Nephron (organoid): ENCODE results near the gene ARL15.

Source experiments
- H3K27ac Mint-ChIP-seq, 3 experiments: 2 replicates each; pipeline ENCODE4 v1.8.0; 2020; ENCODE audit warnings: mixed read lengths in 3 of 3, mild to moderate bottlenecking in 2 of 3, moderate library complexity in 1 of 3
- H3K27me3 Mint-ChIP-seq: 2 replicates; pipeline ENCODE4 v1.8.0; 2021; ENCODE audit warnings: low read depth, mild to moderate bottlenecking, moderate library complexity, mixed read lengths
- H3K36me3 Mint-ChIP-seq: 2 replicates; pipeline ENCODE4 v1.8.0; 2020; ENCODE audit warnings: low read depth, mixed read lengths
- H3K4me1 Mint-ChIP-seq: 2 replicates; pipeline ENCODE4 v1.8.0; 2020; ENCODE audit warnings: mixed read lengths
- H3K4me3 Mint-ChIP-seq, 3 experiments: 2 replicates each; pipeline ENCODE4 v1.8.0; 2020; ENCODE audit warnings: mild to moderate bottlenecking in 3 of 3, mixed read lengths in 3 of 3, moderate library complexity in 2 of 3
- H3K9me3 Mint-ChIP-seq: 2 replicates; pipeline ENCODE4 v1.8.0; 2020; ENCODE audit warnings: mixed read lengths
- CTCF ChIP-seq, 3 experiments: fragments of 200-600 bp; sonication (generic); IDR thresholded peaks; one replicate each; pipeline ENCODE4 v1.5.0; 2021; ENCODE audit warnings: antibody characterized with exemption in 3 of 3; ENCODE audit not compliant: unreplicated experiment in 3 of 3

The ARL15 gene

GRCh38 chr5:54305737-54306136 lies 4.6 kb downstream of the ARL15 start:
- Mint-ChIP-seq H3K9me3 (no peaks in the 10 kb centered on the region), H3K27me3 (peaks cover 11% of the 10 kb centered on the region), H3K36me3 (no peaks in the 10 kb centered on the region), H3K4me3 (no peak overlapping the region), H3K4me1 (peaks cover 9% of the 10 kb centered on the region), H3K27ac (no peak overlapping the region)
- TF ChIP-seq CTCF (IDR thresholded peaks at IDR 0.05; ENCODE audit: unreplicated experiment in 3 of 3): no peak

- Mint-ChIP-seq H3K4me3 (no peak overlapping the region), H3K27ac (no peak overlapping the region), H3K36me3 (no peaks in the 10 kb centered on the region), H3K4me1 (peaks cover 2% of the 10 kb centered on the region), H3K27me3 (peaks cover 7% of the 10 kb centered on the region), H3K9me3 (no peaks in the 10 kb centered on the region)
- no peak for TF ChIP-seq CTCF (IDR thresholded peaks at IDR 0.05; ENCODE audit: unreplicated experiment in 3 of 3)
Measured at GRCh38 chr5:54304040-54304439, 6.3 kb downstream of the ARL15 start.

- TF ChIP-seq CTCF (IDR thresholded peaks at IDR 0.05; ENCODE audit: unreplicated experiment in 3 of 3): no peak
- Mint-ChIP-seq H3K27me3 (peaks cover 7% of the 10 kb centered on the region), H3K36me3 (no peaks in the 10 kb centered on the region), H3K9me3 (no peaks in the 10 kb centered on the region), H3K27ac (no peak overlapping the region), H3K4me3 (no peak overlapping the region), H3K4me1 (no peaks in the 10 kb centered on the region)
Measured at GRCh38 chr5:54302267-54302687, 8.1 kb downstream of the ARL15 start.

GRCh38 chr5:54301849-54302248 lies 8.5 kb downstream of the ARL15 start:
- Mint-ChIP-seq H3K4me3 (no peak overlapping the region), H3K27ac (no peak overlapping the region), H3K4me1 (no peaks in the 10 kb centered on the region), H3K9me3 (no peaks in the 10 kb centered on the region), H3K27me3 (peaks cover 6% of the 10 kb centered on the region), H3K36me3 (no peaks in the 10 kb centered on the region)
- TF ChIP-seq CTCF (IDR thresholded peaks at IDR 0.05; ENCODE audit: unreplicated experiment in 3 of 3): no peak

GRCh38 chr5:54301220-54301619 lies 9.2 kb downstream of the ARL15 start:
- Mint-ChIP-seq H3K27me3 (no peaks in the 10 kb centered on the region), H3K4me3 (no peak overlapping the region), H3K4me1 (no peaks in the 10 kb centered on the region), H3K36me3 (no peaks in the 10 kb centered on the region), H3K9me3 (no peaks in the 10 kb centered on the region), H3K27ac (no peak overlapping the region)
- TF ChIP-seq CTCF (IDR thresholded peaks at IDR 0.05; ENCODE audit: unreplicated experiment in 3 of 3): no peak

- peaks cover 19% of the 10 kb centered on the region for H3K4me1 Mint-ChIP-seq
- no peaks in the 10 kb centered on the region for H3K9me3 Mint-ChIP-seq
- H3K36me3 Mint-ChIP-seq: no peaks in the 10 kb centered on the region
- H3K4me3 Mint-ChIP-seq: no peak overlapping the region
- H3K27me3 Mint-ChIP-seq: no peaks in the 10 kb centered on the region
- H3K27ac Mint-ChIP-seq: no peak overlapping the region
- no peak for TF ChIP-seq CTCF (IDR thresholded peaks at IDR 0.05; ENCODE audit: unreplicated experiment in 3 of 3)
Measured at GRCh38 chr5:54298947-54299346, 11.4 kb downstream of the ARL15 start.
